ENCODE data around the gene PLIN3. TPM values are rescaled to one million over a fixed set of nuclear protein-coding genes. Genes with fewer than 3 reads are reported as not detected.

PLIN3 gene
- total and polyA plus RNA-seq, 2 donors (not counting 3 experiments of a cell fraction or from before 2014, with no cell fraction given): 76.8 to 88.9 TPM

- no peaks in the 10 kb centered on the region for H3K9me1 ChIP-seq (replicated peaks; ENCODE audit: control insufficient read depth, extremely low read depth, insufficient read depth, low read length)
- POLR2A ChIA-PET: no interaction called here
- peak; percentile 56 for DNase-seq (ENCODE audit: low read depth, low spot score)
- peak; percentile 88 for FAIRE-seq
- no peaks in the 10 kb centered on the region for H3K4me1 ChIP-seq (ENCODE audit: control insufficient read depth, extremely low read depth, insufficient read depth, low read length)
- CTCF ChIA-PET: interaction anchor here (0.6 to 10.2 kb wide), 11 partner anchors 13 to 281 kb away, joined by 3 to 514 read pairs (median 5); partner anchors contain the start of gene FEM1A
- H3K27ac ChIP-seq (ENCODE audit: insufficient read depth, low read depth, low read length): no peak overlapping the region
- no TSS peak for BruUV-seq (replicated peaks)
- intact Hi-C loops (cut with micrococcal nuclease): loop anchor here (1.0 kb wide), 1 partner anchor 72 kb away; no protein-coding TSS in a partner anchor
- H3K79me2 ChIP-seq (ENCODE audit: control insufficient read depth, insufficient read depth, low read length): no peaks in the 10 kb centered on the region
- H3K27me3 ChIP-seq (ENCODE audit: control insufficient read depth in 2 of 2, insufficient read depth in 2 of 2, low read length in 2 of 2): no peaks in the 10 kb centered on the region
- H2AFZ ChIP-seq (ENCODE audit: low read depth, low read length): no peak overlapping the region
- TF ChIP-seq EZH2 (IDR thresholded peaks at IDR 0.05; ENCODE audit: borderline replicate concordance, low read depth, low read length, severe bottlenecking): no peak
- no peak for TF ChIP-seq FOS (IDR thresholded peaks at IDR 0.05; ENCODE audit: borderline replicate concordance, insufficient read depth, low read length)
- TF ChIP-seq POLR2A (IDR thresholded peaks at IDR 0.05; ENCODE audit: low read depth, low read length): no peak
- no peak for TF ChIP-seq MAX (IDR thresholded peaks at IDR 0.05; ENCODE audit: insufficient read depth, insufficient read length)
- no peak for TF ChIP-seq MYC (IDR thresholded peaks at IDR 0.05; ENCODE audit: low read depth, low read length)
- TF ChIP-seq CTCF (IDR thresholded peaks at IDR 0.05; ENCODE audit: extremely low read depth in 1 of 2, insufficient read depth in 1 of 2, low read depth in 1 of 2, low read length in 2 of 2): peak; percentile 77 to 95
- no peak overlapping the region for H3K9ac ChIP-seq (replicated peaks; ENCODE audit: extremely low read depth, insufficient read depth, low read length)
- no peaks in the 10 kb centered on the region for H4K20me1 ChIP-seq (replicated peaks; ENCODE audit: control insufficient read depth, extremely low read depth, insufficient read depth, low read length)
- no peaks in the 10 kb centered on the region for H3K36me3 ChIP-seq (ENCODE audit: control insufficient read depth in 2 of 2, extremely low read depth in 1 of 2, insufficient read depth in 2 of 2, low read length in 2 of 2)
- no peak overlapping the region for H3K4me3 ChIP-seq (replicated peaks in 1 of 3; ENCODE audit: insufficient read depth in 1 of 3, low read depth in 1 of 3, low read length in 3 of 3)
- dilution Hi-C loops (cut with MboI; ENCODE audit: extremely low pct_ligation_motif_present, low sequenced_read_pairs): no loop called here
- no peak overlapping the region for H3K4me2 ChIP-seq (ENCODE audit: insufficient read depth, low read length)
- H3K9me3 ChIP-seq (replicated peaks; ENCODE audit: control insufficient read depth, insufficient read depth, low read length): no peaks in the 10 kb centered on the region
Measured at GRCh38 chr19:4803736-4804695, 63.5 kb downstream of the PLIN3 start.
